ENCODE measurements around the gene ANO3.
"Not testable (repeated sequence)": the region's sequence is repeated elsewhere in the genome, so short reads cannot be mapped to it uniquely, and the experiment has no call there.

DNA sequence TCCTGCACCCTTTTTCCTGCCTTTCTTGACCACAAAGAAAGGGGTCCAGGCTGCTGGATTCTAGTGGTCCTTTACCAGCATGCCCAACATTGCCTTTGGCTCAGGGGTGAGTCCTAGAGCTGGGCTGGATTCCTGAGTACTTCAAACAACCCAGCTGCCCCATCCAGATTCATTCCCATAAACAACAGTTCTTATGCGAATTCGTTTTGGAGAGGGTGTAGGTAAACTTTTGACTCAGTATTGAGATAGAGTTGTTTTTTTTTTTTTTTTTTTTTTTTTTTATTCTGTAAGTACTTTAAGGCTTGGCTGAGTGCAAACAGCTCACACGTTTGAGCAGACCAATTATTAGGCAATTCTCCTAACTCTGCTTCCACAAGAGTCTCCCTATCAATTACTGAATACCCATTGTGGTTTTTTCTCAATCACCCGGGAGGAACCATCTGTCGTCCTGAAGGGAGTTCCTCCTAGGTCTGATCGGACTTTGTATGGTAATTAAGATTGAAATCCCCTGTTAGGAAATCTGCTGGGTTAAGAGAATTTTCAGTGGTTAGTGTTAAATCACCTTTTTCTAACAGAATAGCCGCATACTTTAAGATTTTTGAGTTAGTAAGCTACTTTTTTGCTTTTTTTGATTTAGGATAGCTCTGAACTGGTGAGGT lies 263.4 kb downstream of the ANO3 start:
- TF ChIP-seq, protein P1, sequence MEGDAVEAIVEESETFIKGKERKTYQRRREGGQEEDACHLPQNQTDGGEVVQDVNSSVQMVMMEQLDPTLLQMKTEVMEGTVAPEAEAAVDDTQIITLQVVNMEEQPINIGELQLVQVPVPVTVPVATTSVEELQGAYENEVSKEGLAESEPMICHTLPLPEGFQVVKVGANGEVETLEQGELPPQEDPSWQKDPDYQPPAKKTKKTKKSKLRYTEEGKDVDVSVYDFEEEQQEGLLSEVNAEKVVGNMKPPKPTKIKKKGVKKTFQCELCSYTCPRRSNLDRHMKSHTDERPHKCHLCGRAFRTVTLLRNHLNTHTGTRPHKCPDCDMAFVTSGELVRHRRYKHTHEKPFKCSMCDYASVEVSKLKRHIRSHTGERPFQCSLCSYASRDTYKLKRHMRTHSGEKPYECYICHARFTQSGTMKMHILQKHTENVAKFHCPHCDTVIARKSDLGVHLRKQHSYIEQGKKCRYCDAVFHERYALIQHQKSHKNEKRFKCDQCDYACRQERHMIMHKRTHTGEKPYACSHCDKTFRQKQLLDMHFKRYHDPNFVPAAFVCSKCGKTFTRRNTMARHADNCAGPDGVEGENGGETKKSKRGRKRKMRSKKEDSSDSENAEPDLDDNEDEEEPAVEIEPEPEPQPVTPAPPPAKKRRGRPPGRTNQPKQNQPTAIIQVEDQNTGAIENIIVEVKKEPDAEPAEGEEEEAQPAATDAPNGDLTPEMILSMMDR (IDR thresholded peaks at IDR 0.05): not testable (repeated sequence)
- not testable (repeated sequence) for TF ChIP-seq POLR2A, EP300 (IDR thresholded peaks at IDR 0.05)

All from gastroesophageal sphincter (tissue), 3 donors.